GM23338 (cell line): Measurements from ENCODE around the gene ZP3. TPM values are rescaled to one million over a fixed set of nuclear protein-coding genes. Genes with fewer than 3 reads are reported as not detected.
"Not testable (repeated sequence)": the region's sequence is repeated elsewhere in the genome, so short reads cannot be mapped to it uniquely, and the experiment has no call there.

Experiments
- ATAC-seq: fragments of 200-7000 bp; cut with Tn5 transposase; 3 replicates; pipeline ENCODE4 v1.9.1; 2020
- DNase-seq: peaks from one replicate; pipeline ENCODE4 v3.0.0-alpha.2; 2015; ENCODE audit warnings: low spot score
- H2AFZ ChIP-seq: fragments of 200-600 bp; sonication (generic); 2 replicates; pipeline ENCODE4 v1.8.0; 2016; ENCODE audit warnings: antibody characterized with exemption, mild to moderate bottlenecking, moderate library complexity
- H3F3A ChIP-seq: fragments of 200-600 bp; sonication (generic); replicated peaks from 2 replicates; pipeline ENCODE4 v1.8.0; 2017; ENCODE audit warnings: antibody characterized with exemption, mixed run types, low read depth
- H3K27ac ChIP-seq: fragments of 200-600 bp; sonication (generic); 2 replicates; pipeline ENCODE4 v1.6.1; 2016; ENCODE audit warnings: low read depth
- H3K27me3 ChIP-seq: fragments of 200-600 bp; sonication (generic); 2 replicates; pipeline ENCODE4 v1.8.0; 2016; ENCODE audit warnings: mild to moderate bottlenecking, mixed run types, moderate library complexity; ENCODE audit not compliant: insufficient read depth
- H3K36me3 ChIP-seq: fragments of 200-600 bp; sonication (generic); 2 replicates; pipeline ENCODE4 v1.8.0; 2016; ENCODE audit warnings: mild to moderate bottlenecking; ENCODE audit not compliant: insufficient read depth
- H3K4me1 ChIP-seq: fragments of 200-600 bp; sonication (generic); 2 replicates; pipeline ENCODE4 v1.8.0; 2016; ENCODE audit warnings: mild to moderate bottlenecking, moderate library complexity; ENCODE audit not compliant: insufficient read depth
- H3K4me2 ChIP-seq: fragments of 200-600 bp; sonication (generic); 2 replicates; pipeline ENCODE4 v1.7.1; 2017; ENCODE audit warnings: mixed run types
- H3K4me3 ChIP-seq: fragments of 200-600 bp; sonication (generic); 2 replicates; pipeline ENCODE4 v1.6.1; 2016; ENCODE audit warnings: mixed run types
- H3K79me2 ChIP-seq: fragments of 200-600 bp; sonication (generic); replicated peaks from 2 replicates; pipeline ENCODE4 v1.8.0; 2017; ENCODE audit warnings: mild to moderate bottlenecking; ENCODE audit not compliant: insufficient read depth
- H3K9me2 ChIP-seq: fragments of 200-600 bp; sonication (generic); 2 replicates; pipeline ENCODE4 v1.8.0; 2017; ENCODE audit not compliant: insufficient read depth
- H4K20me1 ChIP-seq: fragments of 200-600 bp; sonication (generic); replicated peaks from 2 replicates; pipeline ENCODE4 v1.8.0; 2017; ENCODE audit warnings: mild to moderate bottlenecking; ENCODE audit not compliant: insufficient read depth
- H3K27ac Mint-ChIP-seq: 2 replicates; pipeline ENCODE4 v1.8.0; 2020; ENCODE audit warnings: inconsistent platforms, mild to moderate bottlenecking, moderate library complexity, mixed read lengths
- H3K27me3 Mint-ChIP-seq: 3 replicates; pipeline ENCODE4 v1.8.0; 2022; ENCODE audit warnings: low read depth, mild to moderate bottlenecking, moderate library complexity, mixed read lengths, inconsistent platforms; ENCODE audit not compliant: insufficient read depth, poor library complexity
- H3K36me3 Mint-ChIP-seq: 3 replicates; pipeline ENCODE4 v1.8.0; 2021; ENCODE audit warnings: low read depth, mild to moderate bottlenecking, inconsistent platforms, moderate library complexity, mixed read lengths
- H3K4me1 Mint-ChIP-seq: 3 replicates; pipeline ENCODE4 v1.8.0; 2020; ENCODE audit warnings: mild to moderate bottlenecking, inconsistent platforms, mixed read lengths
- H3K4me3 Mint-ChIP-seq: 3 replicates; pipeline ENCODE4 v1.8.0; 2021; ENCODE audit warnings: moderate library complexity, mild to moderate bottlenecking, inconsistent platforms, mixed read lengths
- H3K9me3 Mint-ChIP-seq: 3 replicates; pipeline ENCODE4 v1.8.0; 2020; ENCODE audit warnings: moderate library complexity, mild to moderate bottlenecking, inconsistent platforms, mixed read lengths
- polyA plus RNA-seq: library from polyadenylated mRNA; unstranded; fragments of >200 nt; fragmentation: Nextera tagmentation; extraction: Ambion mirVana; gene quantifications from 2 replicates; pipeline ENCODE4 v1.2.1, GENCODE V29; 2016
- total RNA-seq: library from RNA; depleted of rRNA; stranded (reverse); fragments of >200 nt; shearing (Covaris generic); gene quantifications from 2 replicates; pipeline ENCODE4 v1.2.3, GENCODE V29; 2014

The ZP3 gene
- total and polyA plus RNA-seq, 2 experiments from 2014 or later, result 5.1 to 9.6 TPM

DNA sequence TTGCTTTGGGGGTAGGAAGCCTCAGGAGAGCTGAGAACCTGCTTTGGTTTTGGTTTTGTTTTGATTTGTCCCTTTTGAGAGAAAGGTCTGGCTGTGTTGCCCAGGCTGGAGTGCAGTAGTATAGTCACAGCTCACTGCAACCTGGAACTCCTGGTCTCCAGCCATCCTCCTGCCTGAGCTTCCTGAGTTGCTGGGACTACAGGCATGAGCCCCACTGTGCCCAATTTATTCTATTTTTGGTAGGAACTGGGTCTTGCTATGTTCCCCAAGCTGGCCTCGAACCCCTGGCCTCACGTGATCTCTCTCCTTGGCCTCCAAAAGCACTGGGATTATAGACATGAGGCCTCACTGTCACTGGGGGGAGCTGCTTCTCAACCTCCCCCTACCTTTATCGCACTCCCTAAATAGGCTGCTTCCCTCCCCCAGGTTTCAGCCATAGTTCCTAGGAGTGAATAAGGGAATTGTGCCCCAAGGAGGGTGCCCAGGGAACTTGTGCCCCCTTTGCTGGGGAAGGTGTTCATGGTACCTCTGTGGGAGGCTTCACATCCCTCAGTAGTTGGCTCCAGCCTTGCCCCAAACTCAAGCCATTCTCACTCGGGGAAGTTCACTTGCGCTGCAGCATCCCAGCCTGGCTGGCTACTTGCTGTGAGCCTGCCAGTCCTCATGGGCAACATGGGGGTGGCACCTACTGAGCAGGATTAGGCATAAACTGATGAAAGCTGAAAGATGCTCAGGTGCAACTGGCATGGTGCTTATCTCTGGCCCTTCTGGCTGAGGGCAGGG, 18.1 kb downstream of the ZP3 start:
- not testable (repeated sequence) for H3K27me3 Mint-ChIP-seq, H3K79me2 ChIP-seq, H3K27me3 ChIP-seq, DNase-seq, H3K36me3 ChIP-seq, H3K36me3 Mint-ChIP-seq, H3F3A ChIP-seq, H3K27ac ChIP-seq, H3K4me3 ChIP-seq, H3K27ac Mint-ChIP-seq, H3K4me2 ChIP-seq, H4K20me1 ChIP-seq, H3K4me1 Mint-ChIP-seq, ATAC-seq, H3K4me1 ChIP-seq, H3K9me2 ChIP-seq, H2AFZ ChIP-seq, H3K4me3 Mint-ChIP-seq, H3K9me3 Mint-ChIP-seq

DNA sequence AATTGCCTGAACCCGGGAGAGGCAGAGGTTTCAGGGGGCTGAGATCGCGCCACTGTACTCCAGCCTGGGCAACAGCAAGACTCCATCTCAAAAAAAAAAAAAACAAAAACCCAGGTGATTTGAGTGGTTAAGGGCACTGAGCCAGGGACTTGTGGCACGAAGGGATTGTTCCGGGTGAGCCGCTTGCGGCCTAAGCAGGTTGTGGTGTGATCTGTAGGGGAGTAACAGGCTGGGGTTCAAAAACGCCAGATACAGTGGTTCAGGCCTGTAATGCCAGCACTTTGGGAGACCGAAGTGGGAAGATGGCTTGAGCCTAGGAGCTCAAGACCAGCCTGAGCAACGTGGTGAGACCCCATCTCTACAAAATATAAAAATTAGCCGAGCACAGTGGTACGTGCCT, 19.1 kb downstream of the ZP3 start:
- not testable (repeated sequence) for H3K27ac Mint-ChIP-seq, H3K9me2 ChIP-seq, H4K20me1 ChIP-seq, H3K4me3 ChIP-seq, DNase-seq, H3K4me1 Mint-ChIP-seq, H3K27me3 ChIP-seq, H3K4me1 ChIP-seq, ATAC-seq, H3F3A ChIP-seq, H3K27me3 Mint-ChIP-seq, H3K4me2 ChIP-seq, H3K9me3 Mint-ChIP-seq, H2AFZ ChIP-seq, H3K4me3 Mint-ChIP-seq, H3K27ac ChIP-seq, H3K36me3 ChIP-seq, H3K79me2 ChIP-seq, H3K36me3 Mint-ChIP-seq

DNA sequence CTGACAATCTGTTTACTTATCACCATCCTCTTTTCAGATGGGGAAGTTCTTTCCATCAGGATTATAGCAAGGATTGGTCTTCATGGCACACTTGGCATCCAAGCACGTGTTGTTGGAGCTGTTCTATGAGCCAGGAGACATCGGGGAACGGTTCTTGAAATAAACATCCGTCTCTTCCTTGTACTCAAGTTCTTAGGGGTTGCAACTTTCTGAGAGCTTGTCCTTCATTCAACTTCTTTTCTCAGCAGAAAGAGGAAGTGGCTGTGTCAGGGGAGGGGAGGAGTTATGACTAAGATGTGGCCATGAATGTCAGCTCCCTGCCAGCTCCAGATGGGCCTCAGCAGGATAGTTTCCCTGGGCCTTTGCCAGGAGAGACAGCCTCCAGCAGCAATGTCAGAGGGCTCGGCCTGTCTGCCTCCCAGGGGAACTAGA, 20.8 kb downstream of the ZP3 start:
- not testable (repeated sequence) for H3K4me1 Mint-ChIP-seq, H3K36me3 Mint-ChIP-seq, H3K79me2 ChIP-seq, H3K27me3 Mint-ChIP-seq, H3K4me2 ChIP-seq, H3K9me3 Mint-ChIP-seq, H3K9me2 ChIP-seq, H3K4me3 Mint-ChIP-seq, DNase-seq, H2AFZ ChIP-seq, H3K27me3 ChIP-seq, H3K27ac Mint-ChIP-seq, H3K4me1 ChIP-seq, H3F3A ChIP-seq, H3K27ac ChIP-seq, H3K36me3 ChIP-seq, H3K4me3 ChIP-seq, H4K20me1 ChIP-seq
- peak; percentile 29; the same call in 2 of the 3 replicates for ATAC-seq

DNA sequence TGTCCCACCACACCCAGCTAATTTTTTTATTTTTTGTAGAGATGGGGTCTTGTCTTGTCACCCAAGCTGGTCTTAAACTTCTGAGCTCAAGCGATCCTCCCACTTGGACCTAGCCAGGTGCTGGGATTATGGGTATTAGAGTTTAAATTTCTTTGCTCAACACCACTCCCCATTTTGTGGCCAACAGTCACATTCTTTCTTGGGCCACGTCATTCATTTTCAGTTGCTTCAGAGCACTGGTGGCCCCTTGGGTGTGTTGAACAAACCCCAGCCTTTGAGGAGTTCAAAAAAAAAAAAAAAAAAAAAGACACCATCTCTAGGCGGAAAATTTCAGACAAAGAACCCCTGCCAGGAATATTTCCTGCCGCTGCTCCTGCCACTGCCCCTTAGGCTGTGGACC, 32.3 kb downstream of the ZP3 start:
- H3K36me3 ChIP-seq, H3K4me1 ChIP-seq, H3K27ac ChIP-seq, H3K27me3 Mint-ChIP-seq, H3F3A ChIP-seq, H3K9me2 ChIP-seq, H3K4me3 ChIP-seq, H3K4me1 Mint-ChIP-seq, DNase-seq, H3K27ac Mint-ChIP-seq, H3K4me2 ChIP-seq, H3K36me3 Mint-ChIP-seq, H2AFZ ChIP-seq, ATAC-seq, H3K4me3 Mint-ChIP-seq, H3K27me3 ChIP-seq, H3K79me2 ChIP-seq, H3K9me3 Mint-ChIP-seq, H4K20me1 ChIP-seq: not testable (repeated sequence)

DNA sequence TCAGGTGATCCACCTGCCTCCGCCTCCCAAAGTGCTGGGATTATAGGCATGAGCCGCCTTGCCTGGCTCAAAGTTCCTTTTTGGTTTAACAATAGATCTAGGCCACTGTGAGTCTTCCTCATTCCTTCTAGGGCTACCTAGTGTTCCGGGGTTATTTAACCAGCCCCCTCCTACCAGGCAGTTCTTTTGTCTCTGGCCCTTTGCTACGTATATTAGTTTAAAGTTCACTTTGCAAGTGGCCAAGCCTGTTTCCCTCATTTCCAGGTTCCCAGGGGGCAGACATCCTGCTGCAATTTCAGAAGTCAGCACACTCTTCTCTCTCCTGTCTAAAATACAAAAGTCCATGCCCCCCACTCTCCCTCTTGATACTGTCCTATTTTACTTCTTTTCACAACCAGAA, 33.8 kb downstream of the ZP3 start:
- H3K36me3 Mint-ChIP-seq, H3K27ac ChIP-seq, H3K4me1 Mint-ChIP-seq, H2AFZ ChIP-seq, H4K20me1 ChIP-seq, H3K4me2 ChIP-seq, H3K4me3 Mint-ChIP-seq, H3K4me3 ChIP-seq, H3K4me1 ChIP-seq, H3K27ac Mint-ChIP-seq, H3F3A ChIP-seq, H3K27me3 Mint-ChIP-seq, H3K27me3 ChIP-seq, H3K9me3 Mint-ChIP-seq, H3K79me2 ChIP-seq, H3K9me2 ChIP-seq, H3K36me3 ChIP-seq, DNase-seq: not testable (repeated sequence)
- peak; percentile 75 for ATAC-seq

DNA sequence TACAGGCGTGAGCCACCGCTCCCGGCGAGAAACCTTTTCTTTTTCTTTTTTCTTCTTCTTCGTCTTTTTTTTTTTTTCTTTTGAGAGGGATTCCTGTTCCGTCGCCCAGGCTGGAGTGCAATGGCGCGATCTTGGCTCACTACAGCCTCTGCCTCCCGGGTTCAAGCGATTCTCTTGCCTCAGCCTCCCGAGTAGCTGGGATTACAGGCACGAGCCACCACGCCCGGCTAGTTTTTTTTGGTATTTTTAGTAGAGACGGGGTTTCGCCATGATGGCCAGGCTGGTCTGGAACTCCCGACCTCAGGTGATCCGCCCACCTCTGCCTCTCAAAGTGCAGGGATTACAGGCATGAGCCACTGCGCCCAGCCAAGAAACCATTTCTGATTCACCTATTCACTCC, 36.0 kb downstream of the ZP3 start:
- not testable (repeated sequence) for H3K27me3 ChIP-seq, DNase-seq, H4K20me1 ChIP-seq, H3K9me3 Mint-ChIP-seq, H2AFZ ChIP-seq, H3F3A ChIP-seq, H3K4me1 Mint-ChIP-seq, H3K36me3 ChIP-seq, H3K4me3 ChIP-seq, H3K4me3 Mint-ChIP-seq, H3K27ac Mint-ChIP-seq, H3K4me2 ChIP-seq, H3K79me2 ChIP-seq, ATAC-seq, H3K36me3 Mint-ChIP-seq, H3K9me2 ChIP-seq, H3K27ac ChIP-seq, H3K4me1 ChIP-seq, H3K27me3 Mint-ChIP-seq
